Inflammatory macrophage (primary cell): Measurements from ENCODE around the gene CEP295NL.

ENCODE experiments used
- DNase-seq, 2 donors: peaks; one replicate each; pipeline ENCODE4 v3.0.0-alpha.2; 2020 to 2022

Gene CEP295NL

GRCh38 chr17:78862073-78863023, 40.7 kb downstream of the CEP295NL start:
- DNase-seq = peak; percentile 96 to 97

- DNase-seq = no peak
Observed at GRCh38 chr17:78861229-78861628, 41.8 kb downstream of the CEP295NL start.

GRCh38 chr17:78859051-78859450, 44.0 kb downstream of the CEP295NL start:
- DNase-seq = no peak

GRCh38 chr17:78857266-78857665, 45.7 kb downstream of the CEP295NL start:
- no peak for DNase-seq

- DNase-seq = no peak
Observed at GRCh38 chr17:78855561-78856165, 47.3 kb downstream of the CEP295NL start.

- no peak for DNase-seq
Observed at GRCh38 chr17:78854508-78854907, 48.5 kb downstream of the CEP295NL start.

GRCh38 chr17:78853926-78854394, 49.0 kb downstream of the CEP295NL start:
- DNase-seq = no peak

GRCh38 chr17:78852709-78853121, 50.3 kb downstream of the CEP295NL start:
- DNase-seq = no peak

- DNase-seq = no peak
Observed at GRCh38 chr17:78849026-78849425, 54.0 kb downstream of the CEP295NL start.

- DNase-seq = no peak
Observed at GRCh38 chr17:78847052-78847451, 55.9 kb downstream of the CEP295NL start.

- no peak for DNase-seq
Observed at GRCh38 chr17:78844301-78845005, 58.5 kb downstream of the CEP295NL start.

- DNase-seq = peak; percentile 56 to 61
Observed at GRCh38 chr17:78842881-78843565, 60.0 kb downstream of the CEP295NL start.

- DNase-seq = peak; percentile 100
Observed at GRCh38 chr17:78840780-78841611, 62.0 kb downstream of the CEP295NL start, which contains the start of gene USP36. TSS of gene USP36 (minus strand) at chr17:78840814. CDS start at chr17:78836363, 4,451 bp downstream.
